ENCODE data around the gene MYOM3.

MYOM3 gene

DNA sequence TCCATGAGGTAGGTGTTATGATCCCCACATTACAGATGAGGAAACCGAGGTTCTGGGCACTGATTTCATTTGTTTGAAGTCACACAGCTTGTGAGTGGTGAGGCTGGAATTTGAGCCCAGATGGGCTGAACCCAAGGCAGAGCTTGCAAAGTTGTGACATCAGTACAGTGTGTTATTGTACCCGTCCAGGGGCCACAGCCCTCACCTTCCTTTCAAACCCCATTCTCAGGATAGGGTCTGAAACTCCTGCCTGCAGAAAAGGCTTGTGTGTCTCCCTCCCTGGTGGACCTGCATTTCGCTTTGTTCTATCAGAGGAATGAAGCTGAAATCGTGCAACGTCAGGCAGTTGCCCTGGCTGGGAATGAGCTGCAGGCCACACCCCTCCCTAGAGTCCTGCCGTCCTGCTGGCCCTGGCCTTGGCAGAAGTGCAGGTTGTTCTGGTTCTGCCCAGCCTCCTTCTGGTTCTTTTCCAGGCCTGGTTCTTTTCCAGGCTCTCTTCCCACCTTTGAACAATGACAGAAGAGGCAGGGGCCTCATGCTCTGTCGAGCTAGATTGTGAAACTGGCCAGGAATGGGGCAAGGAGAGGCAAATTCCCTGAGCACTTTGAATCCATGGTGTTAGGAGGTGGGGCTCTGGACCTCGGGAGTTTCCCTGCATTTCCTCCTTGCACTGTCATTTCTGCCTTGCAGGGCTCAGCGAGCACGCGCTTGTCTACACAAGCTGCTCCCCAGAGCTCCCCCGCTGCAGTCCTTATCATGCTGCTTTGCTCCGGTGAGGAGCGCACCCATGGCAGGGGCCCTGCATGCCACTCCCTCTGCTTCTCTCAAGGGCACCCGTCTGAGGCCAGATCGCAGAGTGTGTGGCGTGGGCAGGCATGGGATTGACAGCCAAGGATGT, 8.2 kb upstream of the MYOM3 start:
- no peak overlapping the region for H3K4me3 ChIP-seq (ENCODE audit: low read depth, low read length)
- H3K9me3 ChIP-seq, result no peaks in the 10 kb centered on the region
- no peaks in the 10 kb centered on the region for H3K27me3 ChIP-seq
- no peaks in the 10 kb centered on the region for H3K4me1 ChIP-seq
- H3K36me3 ChIP-seq, result no peaks in the 10 kb centered on the region
- TF ChIP-seq, protein P1, sequence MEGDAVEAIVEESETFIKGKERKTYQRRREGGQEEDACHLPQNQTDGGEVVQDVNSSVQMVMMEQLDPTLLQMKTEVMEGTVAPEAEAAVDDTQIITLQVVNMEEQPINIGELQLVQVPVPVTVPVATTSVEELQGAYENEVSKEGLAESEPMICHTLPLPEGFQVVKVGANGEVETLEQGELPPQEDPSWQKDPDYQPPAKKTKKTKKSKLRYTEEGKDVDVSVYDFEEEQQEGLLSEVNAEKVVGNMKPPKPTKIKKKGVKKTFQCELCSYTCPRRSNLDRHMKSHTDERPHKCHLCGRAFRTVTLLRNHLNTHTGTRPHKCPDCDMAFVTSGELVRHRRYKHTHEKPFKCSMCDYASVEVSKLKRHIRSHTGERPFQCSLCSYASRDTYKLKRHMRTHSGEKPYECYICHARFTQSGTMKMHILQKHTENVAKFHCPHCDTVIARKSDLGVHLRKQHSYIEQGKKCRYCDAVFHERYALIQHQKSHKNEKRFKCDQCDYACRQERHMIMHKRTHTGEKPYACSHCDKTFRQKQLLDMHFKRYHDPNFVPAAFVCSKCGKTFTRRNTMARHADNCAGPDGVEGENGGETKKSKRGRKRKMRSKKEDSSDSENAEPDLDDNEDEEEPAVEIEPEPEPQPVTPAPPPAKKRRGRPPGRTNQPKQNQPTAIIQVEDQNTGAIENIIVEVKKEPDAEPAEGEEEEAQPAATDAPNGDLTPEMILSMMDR (IDR thresholded peaks at IDR 0.05; ENCODE audit: low read depth, low read length), result no peak
- DNase-seq, result no peak

DNA sequence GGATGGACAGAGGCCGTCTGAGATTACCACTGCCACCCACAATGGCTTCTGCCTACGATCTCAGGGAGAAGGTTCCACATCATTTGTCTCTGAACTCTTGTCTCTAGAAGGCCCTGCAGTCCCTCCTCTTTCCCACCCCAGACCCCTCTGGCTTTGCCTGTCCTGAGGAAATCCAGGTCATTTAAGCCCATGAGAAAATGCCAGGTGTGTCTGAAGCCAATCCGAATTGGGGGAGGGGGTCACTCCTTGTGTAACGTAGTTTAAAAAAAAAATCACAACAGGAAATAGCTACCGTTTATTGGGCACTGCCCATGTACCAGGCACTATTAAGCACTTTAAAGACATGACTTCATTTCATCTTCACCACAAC, 7.5 kb upstream of the MYOM3 start:
- H3K36me3 ChIP-seq, result no peaks in the 10 kb centered on the region
- no peaks in the 10 kb centered on the region for H3K9me3 ChIP-seq
- no peaks in the 10 kb centered on the region for H3K4me1 ChIP-seq
- no peak for DNase-seq
- TF ChIP-seq, protein P1 (IDR thresholded peaks at IDR 0.05; ENCODE audit: low read depth, low read length), result no peak
- H3K27me3 ChIP-seq, result no peaks in the 10 kb centered on the region
- H3K4me3 ChIP-seq (ENCODE audit: low read depth, low read length), result no peak overlapping the region

DNA sequence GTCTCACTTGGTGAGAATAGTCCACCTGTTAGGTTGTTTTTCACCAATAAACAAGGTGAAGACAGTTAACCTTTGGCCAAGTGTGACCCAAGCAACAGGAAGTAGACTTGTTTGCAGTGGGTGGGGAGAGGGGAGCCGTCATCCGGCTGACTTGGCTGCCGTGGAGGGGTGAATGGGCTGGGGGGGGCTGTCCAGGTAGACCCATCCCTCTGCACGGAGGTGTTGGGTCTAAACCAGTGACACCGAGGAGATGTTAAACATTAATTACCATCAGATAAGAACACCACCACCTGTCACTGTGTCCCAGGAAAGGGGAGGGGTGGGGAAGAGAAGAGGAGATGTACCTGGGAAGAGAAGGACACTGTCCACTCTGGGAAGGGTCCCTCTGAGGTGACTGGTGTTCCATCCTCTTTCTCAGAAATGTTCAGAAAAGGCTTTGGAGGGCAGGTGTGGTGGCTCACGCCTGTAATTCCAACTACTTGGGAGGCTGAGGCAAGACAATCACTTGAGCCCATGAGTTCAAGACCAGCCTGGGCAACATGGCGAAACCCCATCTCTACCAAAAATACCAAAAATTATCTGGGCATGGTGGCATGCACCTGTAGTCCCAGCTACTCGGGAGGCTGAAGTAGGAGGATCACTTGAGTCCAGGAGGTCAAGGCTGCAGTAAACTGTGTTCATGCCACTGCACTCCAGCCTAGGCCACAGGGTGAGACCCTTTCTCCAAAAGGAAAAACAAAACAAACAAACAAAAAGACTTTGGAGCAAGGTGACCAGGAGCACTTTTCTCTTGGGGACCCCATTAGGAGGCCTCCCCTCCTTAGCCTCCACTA, 6.7 kb upstream of the MYOM3 start:
- no peaks in the 10 kb centered on the region for H3K4me1 ChIP-seq
- H3K9me3 ChIP-seq, result no peaks in the 10 kb centered on the region
- no peak for DNase-seq
- no peak overlapping the region for H3K4me3 ChIP-seq (ENCODE audit: low read depth, low read length)
- H3K36me3 ChIP-seq, result no peaks in the 10 kb centered on the region
- TF ChIP-seq, protein P1 (IDR thresholded peaks at IDR 0.05; ENCODE audit: low read depth, low read length), result no peak
- no peaks in the 10 kb centered on the region for H3K27me3 ChIP-seq

DNA sequence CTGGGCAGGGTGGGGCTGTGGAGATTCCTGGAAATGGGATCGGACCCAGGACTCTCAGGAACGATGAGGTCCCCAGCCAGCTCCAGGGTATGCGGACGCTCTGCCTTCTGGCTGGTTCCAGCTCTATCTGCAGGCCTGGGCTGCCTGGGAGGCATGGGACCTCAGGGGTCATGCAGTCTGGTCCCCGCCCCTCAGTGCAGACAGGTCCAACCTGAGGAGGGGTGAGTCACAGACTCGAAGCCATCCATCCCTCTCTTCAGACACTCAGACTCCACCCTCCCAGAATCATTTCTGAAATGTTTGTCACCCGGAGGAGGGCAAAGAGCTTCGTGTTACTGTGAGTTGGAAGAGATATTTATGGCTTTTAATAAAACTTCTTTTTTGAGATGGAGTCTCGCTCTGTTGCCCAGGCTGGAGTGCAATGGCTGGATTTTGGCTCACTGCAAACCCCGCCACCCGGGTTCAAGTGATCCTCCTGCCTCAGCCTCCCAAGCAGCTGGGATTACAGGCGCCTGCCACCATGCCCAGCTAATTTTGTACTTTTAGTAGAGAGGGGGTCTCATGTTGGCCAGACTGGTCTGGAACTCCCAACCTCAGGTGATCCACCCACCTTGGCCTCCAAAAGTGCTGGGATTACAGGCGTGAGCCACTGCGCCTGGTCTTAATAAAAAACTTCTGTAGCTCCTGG, 5.9 kb upstream of the MYOM3 start:
- TF ChIP-seq, protein P1 (IDR thresholded peaks at IDR 0.05; ENCODE audit: low read depth, low read length), result no peak
- no peak overlapping the region for H3K4me3 ChIP-seq (ENCODE audit: low read depth, low read length)
- no peaks in the 10 kb centered on the region for H3K36me3 ChIP-seq
- no peaks in the 10 kb centered on the region for H3K9me3 ChIP-seq
- no peaks in the 10 kb centered on the region for H3K4me1 ChIP-seq
- DNase-seq, result no peak
- no peaks in the 10 kb centered on the region for H3K27me3 ChIP-seq

DNA sequence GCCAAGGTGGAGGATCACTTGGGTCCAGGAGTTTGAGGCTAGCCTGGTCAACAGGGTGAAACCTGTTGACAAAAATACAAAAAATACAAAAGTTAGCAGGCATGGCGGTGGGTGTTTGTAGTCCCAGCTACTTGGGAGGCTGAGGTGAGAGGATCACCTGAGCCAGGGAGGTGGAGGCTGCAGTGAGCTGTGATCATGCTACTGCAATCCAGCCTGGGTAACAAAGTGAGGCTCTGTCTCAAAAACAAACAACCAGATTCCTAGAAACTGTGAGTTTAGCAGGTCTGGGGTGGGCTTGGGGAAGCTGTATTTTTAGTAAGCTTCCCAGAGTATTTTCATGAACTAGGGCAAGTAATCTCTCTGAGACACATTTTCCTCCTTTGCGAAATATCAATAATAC, 5.2 kb upstream of the MYOM3 start:
- no peaks in the 10 kb centered on the region for H3K36me3 ChIP-seq
- TF ChIP-seq, protein P1 (IDR thresholded peaks at IDR 0.05; ENCODE audit: low read depth, low read length), result no peak
- H3K4me3 ChIP-seq (ENCODE audit: low read depth, low read length), result no peak overlapping the region
- no peaks in the 10 kb centered on the region for H3K4me1 ChIP-seq
- DNase-seq, result no peak
- no peaks in the 10 kb centered on the region for H3K27me3 ChIP-seq
- no peaks in the 10 kb centered on the region for H3K9me3 ChIP-seq
